RWPE2 (cell line): ENCODE measurements around the gene PRRC2B.

Source experiments
- ATAC-seq: fragments of 200-7000 bp; cut with Tn5 transposase; 3 replicates; pipeline ENCODE4 v1.9.1; 2021; ENCODE audit warnings: low read depth
- DNase-seq: peaks from one replicate; pipeline ENCODE4 v3.0.0-alpha.2; 2020; ENCODE audit warnings: low spot score
- H3K27ac ChIP-seq: fragments of 450-650 bp; 2 replicates; pipeline ENCODE4 v1.5.1; 2017; ENCODE audit warnings: mild to moderate bottlenecking; ENCODE audit not compliant: poor library complexity, severe bottlenecking
- H3K27me3 ChIP-seq: fragments of 250-450 bp; sonication (Bioruptor Pico); 2 replicates; pipeline ENCODE4 v1.5.1; 2021; ENCODE audit warnings: mild to moderate bottlenecking, moderate library complexity; ENCODE audit not compliant: insufficient read depth, poor library complexity, severe bottlenecking
- H3K36me3 ChIP-seq: fragments of 250-450 bp; sonication (Bioruptor Pico); 2 replicates; pipeline ENCODE4 v1.5.1; 2020; ENCODE audit warnings: low read depth, mild to moderate bottlenecking, moderate library complexity
- H3K4me1 ChIP-seq: fragments of 250-450 bp; sonication (Bioruptor Pico); 2 replicates; pipeline ENCODE4 v1.5.1; 2021; ENCODE audit warnings: mild to moderate bottlenecking, moderate library complexity; ENCODE audit not compliant: insufficient read depth, poor library complexity, severe bottlenecking
- H3K4me3 ChIP-seq: fragments of 250-450 bp; sonication (Bioruptor Pico); 2 replicates; pipeline ENCODE4 v1.5.1; 2021; ENCODE audit warnings: mild to moderate bottlenecking, moderate library complexity; ENCODE audit not compliant: severe bottlenecking
- H3K9me3 ChIP-seq: fragments of 250-450 bp; sonication (Bioruptor Pico); 2 replicates; pipeline ENCODE4 v1.5.1; 2021; ENCODE audit warnings: mild to moderate bottlenecking, moderate library complexity; ENCODE audit not compliant: severe bottlenecking
- TF ChIP-seq, protein P1 (sequence below): fragments of 450-650 bp; IDR thresholded peaks from one replicate; pipeline ENCODE4 v1.5.1; 2017; ENCODE audit warnings: mild to moderate bottlenecking, moderate library complexity; ENCODE audit not compliant: poor library complexity, severe bottlenecking

The PRRC2B gene

GRCh38 chr9:131483319-131484050 lies 89.6 kb downstream of the PRRC2B start:
- ATAC-seq (no peak), DNase-seq (no peak)
- H3K27ac ChIP-seq = no peak overlapping the region
- TF ChIP-seq, protein P1, sequence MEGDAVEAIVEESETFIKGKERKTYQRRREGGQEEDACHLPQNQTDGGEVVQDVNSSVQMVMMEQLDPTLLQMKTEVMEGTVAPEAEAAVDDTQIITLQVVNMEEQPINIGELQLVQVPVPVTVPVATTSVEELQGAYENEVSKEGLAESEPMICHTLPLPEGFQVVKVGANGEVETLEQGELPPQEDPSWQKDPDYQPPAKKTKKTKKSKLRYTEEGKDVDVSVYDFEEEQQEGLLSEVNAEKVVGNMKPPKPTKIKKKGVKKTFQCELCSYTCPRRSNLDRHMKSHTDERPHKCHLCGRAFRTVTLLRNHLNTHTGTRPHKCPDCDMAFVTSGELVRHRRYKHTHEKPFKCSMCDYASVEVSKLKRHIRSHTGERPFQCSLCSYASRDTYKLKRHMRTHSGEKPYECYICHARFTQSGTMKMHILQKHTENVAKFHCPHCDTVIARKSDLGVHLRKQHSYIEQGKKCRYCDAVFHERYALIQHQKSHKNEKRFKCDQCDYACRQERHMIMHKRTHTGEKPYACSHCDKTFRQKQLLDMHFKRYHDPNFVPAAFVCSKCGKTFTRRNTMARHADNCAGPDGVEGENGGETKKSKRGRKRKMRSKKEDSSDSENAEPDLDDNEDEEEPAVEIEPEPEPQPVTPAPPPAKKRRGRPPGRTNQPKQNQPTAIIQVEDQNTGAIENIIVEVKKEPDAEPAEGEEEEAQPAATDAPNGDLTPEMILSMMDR = no peak
- no peaks in the 10 kb centered on the region for H3K27me3 ChIP-seq
- peaks cover 97% of the 10 kb centered on the region for H3K36me3 ChIP-seq
- H3K9me3 ChIP-seq = no peaks in the 10 kb centered on the region
- no peaks in the 10 kb centered on the region for H3K4me1 ChIP-seq
- H3K4me3 ChIP-seq = no peak overlapping the region

DNA sequence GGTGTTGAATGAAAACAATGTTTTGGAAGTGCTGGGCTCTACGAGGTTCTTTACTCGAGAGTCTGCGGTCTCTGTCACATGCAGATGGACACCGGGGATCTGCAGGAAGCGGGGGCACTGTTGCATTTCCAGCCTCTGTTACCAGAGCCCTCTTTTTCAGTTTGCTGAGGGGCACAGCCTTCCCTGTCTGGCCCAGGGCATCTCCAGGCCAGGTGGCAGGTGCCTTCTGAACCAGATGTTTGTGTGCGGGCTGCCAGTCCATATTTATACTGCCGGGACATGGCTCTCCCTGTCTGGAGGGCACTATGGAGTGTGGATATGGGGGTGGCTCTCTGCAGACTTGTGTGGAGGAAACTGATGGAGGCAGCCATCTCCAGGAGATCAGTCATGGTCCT lies 90.2 kb downstream of the PRRC2B start:
- Histone ChIP-seq H3K4me1 (no peaks in the 10 kb centered on the region), H3K4me3 (no peak overlapping the region), H3K27me3 (no peaks in the 10 kb centered on the region), H3K27ac (no peak overlapping the region), H3K9me3 (no peaks in the 10 kb centered on the region), H3K36me3 (peaks cover 97% of the 10 kb centered on the region)
- TF ChIP-seq, protein P1 = no peak
- ATAC-seq = no peak
- no peak for DNase-seq

DNA sequence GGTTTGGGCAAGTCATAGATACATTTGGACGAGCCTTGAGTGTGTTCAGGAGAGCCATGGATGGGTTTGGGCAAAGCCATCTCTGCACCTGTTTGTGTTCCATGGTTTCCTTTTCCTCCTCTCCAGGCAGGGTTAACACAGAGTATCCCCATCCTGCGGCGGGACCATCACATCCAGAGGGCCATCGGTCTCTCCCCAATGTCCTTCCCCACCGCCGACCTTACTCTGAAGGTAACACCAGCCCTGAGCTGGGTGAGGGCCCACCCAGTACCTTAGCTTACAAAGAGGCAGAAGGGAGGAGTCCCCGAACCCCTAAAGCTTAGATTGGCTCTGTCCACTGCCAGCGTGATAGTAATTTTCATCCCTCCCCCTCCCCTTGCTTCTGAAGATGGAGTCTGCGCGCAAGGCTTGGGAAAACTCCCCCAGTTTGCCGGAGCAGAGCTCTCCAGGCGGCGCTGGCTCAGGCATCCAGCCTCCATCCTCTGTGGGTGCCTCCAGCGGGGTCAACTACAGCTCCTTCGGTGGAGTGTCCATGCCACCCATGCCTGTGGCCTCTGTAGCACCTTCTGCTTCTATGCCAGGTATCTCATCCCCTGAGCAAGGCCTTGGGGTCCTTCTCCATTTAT lies 90.8 kb downstream of the PRRC2B start:
- H3K27me3 ChIP-seq = no peaks in the 10 kb centered on the region
- no peaks in the 10 kb centered on the region for H3K9me3 ChIP-seq
- TF ChIP-seq, protein P1 = no peak
- no peaks in the 10 kb centered on the region for H3K4me1 ChIP-seq
- ATAC-seq (no peak), DNase-seq (no peak)
- H3K4me3 ChIP-seq = no peak overlapping the region
- no peak overlapping the region for H3K27ac ChIP-seq
- peaks cover 97% of the 10 kb centered on the region for H3K36me3 ChIP-seq

DNA sequence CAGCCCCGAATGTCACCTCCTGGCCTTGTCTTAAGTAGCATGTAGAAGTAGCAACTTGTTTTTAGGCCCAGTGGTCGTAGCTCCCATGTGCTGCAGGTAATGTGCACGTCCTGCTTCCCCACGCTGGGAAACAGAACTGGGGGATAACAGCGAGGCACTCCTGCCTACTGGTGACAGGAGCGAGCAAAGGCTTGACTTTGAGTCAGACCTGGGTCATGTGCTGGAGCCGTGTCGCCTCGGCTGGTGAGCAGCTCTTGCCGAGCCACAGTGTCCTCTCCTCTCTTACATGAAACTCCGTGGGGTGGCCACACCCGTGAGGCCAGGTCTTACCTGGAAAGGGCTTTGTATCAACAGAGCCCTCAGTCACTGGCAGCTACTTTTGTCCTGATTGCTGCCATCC lies 91.3 kb downstream of the PRRC2B start:
- no peaks in the 10 kb centered on the region for H3K4me1 ChIP-seq
- H3K4me3 ChIP-seq = no peak overlapping the region
- no peaks in the 10 kb centered on the region for H3K27me3 ChIP-seq
- TF ChIP-seq, protein P1 = no peak
- H3K9me3 ChIP-seq = no peaks in the 10 kb centered on the region
- no peak for ATAC-seq
- H3K27ac ChIP-seq = no peak overlapping the region
- H3K36me3 ChIP-seq = peaks cover 97% of the 10 kb centered on the region
- no peak for DNase-seq
